DOHH2 (cell line): ENCODE data around the gene FAM98B.

ENCODE experiments used
- H3F3A ChIP-seq: fragments of 200-600 bp; sonication (generic), shearing (Covaris generic); 2 replicates; pipeline ENCODE4 v1.6.0; 2016; ENCODE audit warnings: antibody characterized with exemption, mild to moderate bottlenecking; ENCODE audit not compliant: control insufficient read depth, insufficient read depth
- H3K27ac ChIP-seq: fragments of 200-600 bp; sonication (generic); 2 replicates; pipeline ENCODE4 v1.5.1; 2014; ENCODE audit warnings: low read depth, mild to moderate bottlenecking, low read length, moderate library complexity
- H3K27me3 ChIP-seq: fragments of 200-600 bp; sonication (generic); 2 replicates; pipeline ENCODE4 v1.6.1; 2014; ENCODE audit warnings: mild to moderate bottlenecking, low read length, mixed read lengths; ENCODE audit not compliant: control insufficient read depth
- H3K36me3 ChIP-seq: fragments of 200-600 bp; sonication (generic); 2 replicates; pipeline ENCODE4 v1.6.1; 2014; ENCODE audit warnings: mild to moderate bottlenecking, low read length, moderate library complexity, mixed read lengths; ENCODE audit not compliant: control insufficient read depth
- H3K4me1 ChIP-seq: fragments of 200-600 bp; sonication (generic); 2 replicates; pipeline ENCODE4 v1.6.1; 2014; ENCODE audit warnings: mild to moderate bottlenecking, low read length, mixed read lengths; ENCODE audit not compliant: control insufficient read depth
- H3K4me2 ChIP-seq: fragments of 200-600 bp; sonication (generic); 2 replicates; pipeline ENCODE4 v1.6.0; 2014; ENCODE audit warnings: mild to moderate bottlenecking, low read length, moderate library complexity
- H3K4me3 ChIP-seq: fragments of 200-600 bp; sonication (generic); 2 replicates; pipeline ENCODE4 v1.5.1; 2014; ENCODE audit warnings: mild to moderate bottlenecking, low read length, mixed read lengths
- H3K79me2 ChIP-seq: fragments of 200-600 bp; sonication (generic); 2 replicates; pipeline ENCODE4 v1.6.1; 2014; ENCODE audit warnings: mild to moderate bottlenecking, low read length, mixed read lengths; ENCODE audit not compliant: control insufficient read depth
- H3K9me2 ChIP-seq: fragments of 200-600 bp; sonication (generic); replicated peaks from 2 replicates; pipeline ENCODE4 v1.6.1; 2014; ENCODE audit warnings: mild to moderate bottlenecking, low read length, mixed read lengths; ENCODE audit not compliant: control insufficient read depth
- H3K9me3 ChIP-seq: fragments of 200-600 bp; sonication (generic); 2 replicates; pipeline ENCODE4 v1.6.1; 2014; ENCODE audit warnings: antibody characterized with exemption, low read length, mixed read lengths; ENCODE audit not compliant: control insufficient read depth, insufficient read depth
- H4K20me1 ChIP-seq: fragments of 200-600 bp; sonication (generic); 2 replicates; pipeline ENCODE4 v1.6.0; 2014; ENCODE audit warnings: low read depth, mild to moderate bottlenecking, antibody characterized with exemption, low read length, moderate library complexity; ENCODE audit not compliant: control insufficient read depth, insufficient read depth
- EZH2phosphoT487 ChIP-seq: fragments of 200-600 bp; sonication (generic); IDR thresholded peaks from 2 replicates; pipeline ENCODE4 v1.6.1; 2017; ENCODE audit warnings: borderline replicate concordance, mild to moderate bottlenecking, antibody characterized with exemption, low read length, moderate library complexity, mixed read lengths
- TF ChIP-seq, protein P1 (sequence below): fragments of 200-600 bp; sonication (generic); IDR thresholded peaks from one replicate; pipeline ENCODE4 v1.5.1; 2014; ENCODE audit warnings: antibody characterized with exemption, mild to moderate bottlenecking, low read depth, low read length; ENCODE audit not compliant: poor library complexity, severe bottlenecking

FAM98B gene

DNA sequence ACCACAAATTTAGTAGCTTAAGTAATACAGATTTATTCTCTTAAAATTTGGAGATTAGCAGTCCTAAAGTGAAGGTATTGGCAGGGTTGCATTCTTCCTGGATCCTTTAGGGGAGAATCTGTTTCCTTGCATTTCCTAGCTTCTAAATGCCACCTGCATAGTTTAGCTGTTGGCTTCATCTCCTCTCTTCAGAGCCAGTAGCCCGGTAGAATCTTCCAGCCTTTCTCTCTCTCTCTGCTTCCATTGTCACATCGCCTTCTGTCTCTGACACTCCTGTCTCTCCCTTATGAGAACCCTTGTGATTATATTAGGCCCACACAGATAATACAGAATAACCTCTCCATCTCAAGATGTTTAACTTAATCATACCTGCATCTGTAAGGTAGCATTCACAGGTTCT lies 21.4 kb downstream of the FAM98B start:
- no peak overlapping the region for H3K4me3 ChIP-seq
- no peak overlapping the region for H3K4me2 ChIP-seq
- H4K20me1 ChIP-seq = no peaks in the 10 kb centered on the region
- no peaks in the 10 kb centered on the region for H3K9me2 ChIP-seq
- TF ChIP-seq, protein P1, sequence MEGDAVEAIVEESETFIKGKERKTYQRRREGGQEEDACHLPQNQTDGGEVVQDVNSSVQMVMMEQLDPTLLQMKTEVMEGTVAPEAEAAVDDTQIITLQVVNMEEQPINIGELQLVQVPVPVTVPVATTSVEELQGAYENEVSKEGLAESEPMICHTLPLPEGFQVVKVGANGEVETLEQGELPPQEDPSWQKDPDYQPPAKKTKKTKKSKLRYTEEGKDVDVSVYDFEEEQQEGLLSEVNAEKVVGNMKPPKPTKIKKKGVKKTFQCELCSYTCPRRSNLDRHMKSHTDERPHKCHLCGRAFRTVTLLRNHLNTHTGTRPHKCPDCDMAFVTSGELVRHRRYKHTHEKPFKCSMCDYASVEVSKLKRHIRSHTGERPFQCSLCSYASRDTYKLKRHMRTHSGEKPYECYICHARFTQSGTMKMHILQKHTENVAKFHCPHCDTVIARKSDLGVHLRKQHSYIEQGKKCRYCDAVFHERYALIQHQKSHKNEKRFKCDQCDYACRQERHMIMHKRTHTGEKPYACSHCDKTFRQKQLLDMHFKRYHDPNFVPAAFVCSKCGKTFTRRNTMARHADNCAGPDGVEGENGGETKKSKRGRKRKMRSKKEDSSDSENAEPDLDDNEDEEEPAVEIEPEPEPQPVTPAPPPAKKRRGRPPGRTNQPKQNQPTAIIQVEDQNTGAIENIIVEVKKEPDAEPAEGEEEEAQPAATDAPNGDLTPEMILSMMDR = no peak
- TF ChIP-seq EZH2phosphoT487 = no peak
- H3K4me1 ChIP-seq = no peaks in the 10 kb centered on the region; the same call in 1 of the 2 replicates
- no peaks in the 10 kb centered on the region for H3F3A ChIP-seq
- no peaks in the 10 kb centered on the region for H3K9me3 ChIP-seq
- H3K27ac ChIP-seq = no peak overlapping the region
- no peaks in the 10 kb centered on the region for H3K27me3 ChIP-seq
- no peaks in the 10 kb centered on the region for H3K79me2 ChIP-seq
- peaks cover 34% of the 10 kb centered on the region for H3K36me3 ChIP-seq

DNA sequence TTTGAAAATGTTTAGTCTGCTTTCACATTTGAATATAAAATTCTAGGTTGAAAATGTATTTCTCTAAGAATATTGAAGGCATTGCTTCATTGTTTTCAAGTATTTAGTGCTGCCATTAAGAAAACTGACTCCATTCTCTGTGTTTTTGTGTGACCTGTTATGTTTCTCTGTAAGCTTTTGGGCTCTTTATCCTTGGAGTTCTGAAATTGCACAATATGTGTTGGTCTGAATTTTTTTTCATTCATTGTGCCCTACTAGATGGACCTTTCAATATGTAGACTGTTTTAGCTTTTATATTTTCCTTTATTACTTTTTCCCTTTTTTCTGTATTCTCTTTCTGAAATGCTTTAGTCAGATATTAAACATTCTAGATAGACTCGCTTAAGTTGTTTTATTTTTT lies 22.2 kb downstream of the FAM98B start:
- no peaks in the 10 kb centered on the region for H3K27me3 ChIP-seq
- H3K36me3 ChIP-seq = peaks cover 34% of the 10 kb centered on the region
- no peak overlapping the region for H3K4me3 ChIP-seq

DNA sequence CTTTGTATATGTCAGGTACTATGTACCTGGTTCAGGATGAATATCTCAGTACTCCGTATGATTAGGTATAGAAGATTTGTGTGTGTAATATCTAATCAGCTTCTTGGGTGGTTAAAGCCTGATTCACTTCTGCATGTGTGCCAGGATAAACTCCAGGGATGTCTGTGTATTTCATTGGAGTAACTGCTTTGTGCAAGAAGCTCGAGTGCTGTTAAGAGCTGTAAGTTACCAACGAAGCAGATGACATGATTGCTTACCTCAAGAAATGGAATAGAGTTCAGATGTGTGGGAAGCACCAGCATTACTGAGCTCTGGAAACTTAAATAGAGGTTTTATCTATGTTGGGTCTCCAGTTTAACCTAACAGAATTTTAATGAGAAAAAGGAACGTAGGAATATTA lies 23.7 kb downstream of the FAM98B start:
- H3K9me2 ChIP-seq = no peaks in the 10 kb centered on the region
- TF ChIP-seq, protein P1 = no peak
- TF ChIP-seq EZH2phosphoT487 = no peak
- no peaks in the 10 kb centered on the region for H3K9me3 ChIP-seq
- peaks cover 46% of the 10 kb centered on the region for H3K36me3 ChIP-seq
- no peaks in the 10 kb centered on the region for H3K27me3 ChIP-seq
- no peaks in the 10 kb centered on the region; the same call in 1 of the 2 replicates for H3K4me1 ChIP-seq
- H3F3A ChIP-seq = no peaks in the 10 kb centered on the region
- no peak overlapping the region for H3K4me3 ChIP-seq
- no peaks in the 10 kb centered on the region for H3K79me2 ChIP-seq
- no peak overlapping the region for H3K4me2 ChIP-seq
- H4K20me1 ChIP-seq = no peaks in the 10 kb centered on the region
- no peak overlapping the region for H3K27ac ChIP-seq

More for the DNA sequence above, 22.2 kb downstream of the FAM98B start:
- H4K20me1 ChIP-seq = no peaks in the 10 kb centered on the region
- TF ChIP-seq EZH2phosphoT487 = no peak
- TF ChIP-seq, protein P1 = no peak
- no peaks in the 10 kb centered on the region for H3F3A ChIP-seq
- no peak overlapping the region for H3K4me2 ChIP-seq
- no peaks in the 10 kb centered on the region for H3K9me2 ChIP-seq
- no peaks in the 10 kb centered on the region for H3K79me2 ChIP-seq
- H3K9me3 ChIP-seq = no peaks in the 10 kb centered on the region
- H3K4me1 ChIP-seq = no peaks in the 10 kb centered on the region; the same call in 1 of the 2 replicates
- no peak overlapping the region for H3K27ac ChIP-seq

DNA sequence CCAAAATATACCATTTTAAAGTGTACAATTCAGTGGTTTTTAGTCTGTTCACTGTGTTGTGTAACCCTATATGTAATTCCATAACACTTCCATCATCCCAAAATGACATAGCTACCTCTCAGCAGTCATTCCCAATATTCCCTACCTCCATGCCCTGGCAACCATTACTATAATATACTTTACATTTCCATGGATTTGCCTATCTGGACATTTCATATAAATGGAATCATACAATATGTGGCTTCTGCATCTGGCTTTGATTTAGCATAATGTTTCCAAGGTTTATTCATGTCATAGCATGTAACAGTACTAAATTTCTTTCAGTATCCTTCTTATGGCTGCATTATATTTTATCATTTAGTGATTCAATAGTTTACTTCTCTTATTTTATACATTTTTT lies 25.3 kb downstream of the FAM98B start:
- H3K79me2 ChIP-seq = no peaks in the 10 kb centered on the region
- H3K9me2 ChIP-seq = no peaks in the 10 kb centered on the region
- H3K4me2 ChIP-seq = no peak overlapping the region
- H3K36me3 ChIP-seq = peaks cover 46% of the 10 kb centered on the region
- no peaks in the 10 kb centered on the region for H4K20me1 ChIP-seq
- no peaks in the 10 kb centered on the region; the same call in 1 of the 2 replicates for H3K4me1 ChIP-seq
- no peak overlapping the region for H3K27ac ChIP-seq
- no peak for TF ChIP-seq EZH2phosphoT487
- TF ChIP-seq, protein P1 = no peak
- no peaks in the 10 kb centered on the region for H3F3A ChIP-seq
- H3K4me3 ChIP-seq = no peak overlapping the region
- H3K27me3 ChIP-seq = no peaks in the 10 kb centered on the region
- no peaks in the 10 kb centered on the region for H3K9me3 ChIP-seq
